Naive thymus-derived CD4-positive, alpha-beta T cell (primary cell): ENCODE data around the gene KRTAP10-1. TPM values are rescaled to one million over a fixed set of nuclear protein-coding genes. Genes with fewer than 3 reads are reported as not detected.

Experiments used
- ATAC-seq: fragments of 150-1000 bp; cut with Tn5 transposase; 2 replicates; pipeline ENCODE4 v1.10.0; 2021; ENCODE audit warnings: mild to moderate bottlenecking, moderate library complexity
- CTCF ChIA-PET: fragments of 350-600 bp; sonication (Branson Sonifier 250); formaldehyde crosslinking; loops from one replicate; lab custom pipeline; 2021; ENCODE audit warnings: antibody characterized with exemption; lab: Charles Lee
- POLR2A ChIA-PET: fragments of 350-600 bp; sonication (Branson Sonifier 250); formaldehyde crosslinking; loops from one replicate; lab custom pipeline; 2021; ENCODE audit warnings: antibody characterized with exemption, inconsistent platforms; lab: Charles Lee
- DNase-seq, 9 donors: peaks; one replicate each; pipeline versions ENCODE4 v3.0.0 to v3.0.0-alpha.2; 2020 to 2022; ENCODE audit warnings: mixed read lengths in 1 of 9
- H3K27ac ChIP-seq: one replicate; pipeline ENCODE4 v1.7.0; 2013; ENCODE audit warnings: mild to moderate bottlenecking, low read depth, low read length, moderate library complexity
- H3K27me3 ChIP-seq, 2 donors: one replicate each; pipeline ENCODE4 v1.7.0; 2013; ENCODE audit warnings: low read length in 2 of 2, mild to moderate bottlenecking in 2 of 2, moderate library complexity in 2 of 2; ENCODE audit not compliant: control insufficient read depth in 2 of 2, insufficient read depth in 2 of 2
- H3K36me3 ChIP-seq, 3 experiments: 1 replicate in 2 of 3; 2 replicates in 1 of 3; pipeline ENCODE4 v1.7.0; 2013; ENCODE audit warnings: low read length in 3 of 3, mild to moderate bottlenecking in 3 of 3, moderate library complexity in 1 of 3; ENCODE audit not compliant: insufficient read depth in 3 of 3, control insufficient read depth in 2 of 3
- H3K4me1 ChIP-seq, 2 donors: one replicate each; pipeline ENCODE4 v1.7.0; 2013; ENCODE audit warnings: low read length in 2 of 2, mild to moderate bottlenecking in 2 of 2, moderate library complexity in 1 of 2; ENCODE audit not compliant: control insufficient read depth in 2 of 2, insufficient read depth in 2 of 2
- H3K4me3 ChIP-seq: 2 replicates; pipeline ENCODE4 v1.7.0; 2013; ENCODE audit warnings: mild to moderate bottlenecking, low read length
- H3K9me3 ChIP-seq, 3 experiments: 1 replicate in 2 of 3; 2 replicates in 1 of 3; pipeline ENCODE4 v1.7.0; 2013; ENCODE audit warnings: low read length in 3 of 3; ENCODE audit not compliant: control insufficient read depth in 2 of 3
- H3K27ac Mint-ChIP-seq, 9 donors: one replicate each; pipeline ENCODE4 v1.8.0; 2020 to 2022; ENCODE audit warnings: mixed read lengths in 9 of 9, mild to moderate bottlenecking in 8 of 9, moderate library complexity in 5 of 9, inconsistent platforms in 2 of 9
- H3K27me3 Mint-ChIP-seq, 5 donors: one replicate each; pipeline ENCODE4 v1.8.0; 2021 to 2022; ENCODE audit warnings: mixed read lengths in 5 of 5, mild to moderate bottlenecking in 1 of 5
- H3K36me3 Mint-ChIP-seq, 5 donors: one replicate each; pipeline ENCODE4 v1.8.0; 2020 to 2022; ENCODE audit warnings: mixed read lengths in 5 of 5, mild to moderate bottlenecking in 3 of 5, inconsistent platforms in 1 of 5
- H3K4me1 Mint-ChIP-seq, 7 donors: one replicate each; pipeline ENCODE4 v1.8.0; 2020 to 2022; ENCODE audit warnings: mixed read lengths in 7 of 7, mild to moderate bottlenecking in 3 of 7, inconsistent platforms in 1 of 7
- H3K4me3 Mint-ChIP-seq, 10 donors: one replicate each; pipeline ENCODE4 v1.8.0; 2020 to 2022; ENCODE audit warnings: mild to moderate bottlenecking in 10 of 10, mixed read lengths in 10 of 10, moderate library complexity in 6 of 10, inconsistent platforms in 2 of 10
- H3K9me3 Mint-ChIP-seq, 11 donors: one replicate each; pipeline ENCODE4 v1.8.0; 2020 to 2022; ENCODE audit warnings: mixed read lengths in 11 of 11, mild to moderate bottlenecking in 4 of 11, inconsistent platforms in 1 of 11, moderate library complexity in 1 of 11
- intact Hi-C, 2 donors: fragments of 100-400 bp; cut with micrococcal nuclease; formaldehyde crosslinking; loops; one replicate each; pipeline ENCODE4 v1.15.1; 2023
- polyA plus RNA-seq, 2 donors: library from polyadenylated mRNA; unstranded; fragments of 300-500 nt; fragmentation: Illumina TruSeq; gene quantifications; one replicate each; pipeline ENCODE4 v1.2.3, GENCODE V29; 2021
- total RNA-seq, 6 experiments: library from RNA in 5 of 6; stranded (reverse) in 5 of 6; gene quantifications; 1 replicate in 5 of 6; 2 replicates in 1 of 6; pipeline ENCODE4 v1.2.3 and lab custom pipeline; 2021 to 2026

Gene KRTAP10-1
- total and polyA plus RNA-seq, 7 experiments from 2014 or later = not detected

- H3K4me1 Mint-ChIP-seq = peaks cover 0 to 14% (median 3%) of the 10 kb centered on the region in 7 donors
- peak overlapping the region in 2 of 9 donors; percentile 16 to 57 for H3K27ac Mint-ChIP-seq
- intact Hi-C loops = no loop called here
- H3K27me3 Mint-ChIP-seq = no peaks in the 10 kb centered on the region
- peaks cover 0 to under 1% of the 10 kb centered on the region in 2 donors for H3K4me1 ChIP-seq
- DNase-seq (no peak), ATAC-seq (no peak)
- no peak overlapping the region for H3K4me3 ChIP-seq
- H3K27me3 ChIP-seq = no peaks in the 10 kb centered on the region
- no peaks in the 10 kb centered on the region for H3K36me3 Mint-ChIP-seq
- H3K36me3 ChIP-seq = no peaks in the 10 kb centered on the region
- ChIA-PET CTCF (interaction anchor here (1.0 to 9.1 kb wide), 2 partner anchors 225 to 411 kb away, joined by 3 to 111 read pairs; no protein-coding TSS in a partner anchor), POLR2A (no interaction called here)
- H3K4me3 Mint-ChIP-seq = no peak overlapping the region
- no peak overlapping the region for H3K27ac ChIP-seq
- H3K9me3 ChIP-seq = no peaks in the 10 kb centered on the region
- H3K9me3 Mint-ChIP-seq = peaks cover 0 to 1% (median 0%) of the 10 kb centered on the region in 11 donors
These were observed 23.7 kb downstream of the KRTAP10-1 start for GRCh38 chr21:44516342-44516741.

GRCh38 chr21:44515359-44516165 lies 24.4 kb downstream of the KRTAP10-1 start:
- H3K27ac Mint-ChIP-seq = peak overlapping the region in 1 of 9 donors; percentile 60
- Histone ChIP-seq H3K9me3 (no peaks in the 10 kb centered on the region), H3K27ac (no peak overlapping the region), H3K4me3 (no peak overlapping the region), H3K27me3 (no peaks in the 10 kb centered on the region), H3K36me3 (no peaks in the 10 kb centered on the region), H3K4me1 (peaks cover 6 to 8% of the 10 kb centered on the region in 2 donors)
- DNase-seq (no peak), ATAC-seq (no peak)
- ChIA-PET POLR2A (interaction anchor here (1.0 kb wide), 1 partner anchor 275 kb away, joined by 3 read pairs; no protein-coding TSS in a partner anchor), CTCF (interaction anchor here (1.0 to 9.1 kb wide), 3 partner anchors 226 to 411 kb away, joined by 3 to 111 read pairs (median 5); no protein-coding TSS in a partner anchor)
- H3K9me3 Mint-ChIP-seq = peaks cover 0 to 1% (median 0%) of the 10 kb centered on the region in 11 donors
- H3K4me3 Mint-ChIP-seq = no peak overlapping the region
- intact Hi-C loops = no loop called here
- H3K27me3 Mint-ChIP-seq = no peaks in the 10 kb centered on the region
- H3K4me1 Mint-ChIP-seq = peaks cover 0 to 14% (median 3%) of the 10 kb centered on the region in 7 donors
- H3K36me3 Mint-ChIP-seq = no peaks in the 10 kb centered on the region

GRCh38 chr21:44514746-44515358 lies 25.1 kb downstream of the KRTAP10-1 start:
- CTCF ChIA-PET = interaction anchor here (1.7 to 9.1 kb wide), 2 partner anchors 227 to 279 kb away, joined by 5 to 111 read pairs; no protein-coding TSS in a partner anchor
- Mint-ChIP-seq H3K27ac (peak overlapping the region in 3 of 9 donors; percentile 24 to 68 (median 60)), H3K4me1 (peaks cover 0 to 14% (median 3%) of the 10 kb centered on the region in 7 donors), H3K36me3 (no peaks in the 10 kb centered on the region), H3K9me3 (peaks cover 0 to 1% (median 0%) of the 10 kb centered on the region in 11 donors), H3K4me3 (no peak overlapping the region), H3K27me3 (no peaks in the 10 kb centered on the region)
- Histone ChIP-seq H3K9me3 (no peaks in the 10 kb centered on the region), H3K4me3 (no peak overlapping the region), H3K4me1 (peaks cover 7 to 13% of the 10 kb centered on the region in 2 donors), H3K27ac (no peak overlapping the region), H3K36me3 (no peaks in the 10 kb centered on the region), H3K27me3 (no peaks in the 10 kb centered on the region)
- intact Hi-C loops = loop anchor here in 1 of 2 donors (5.0 kb wide), 2 partner anchors 32 to 412 kb away; no protein-coding TSS in a partner anchor
- no peak for DNase-seq
- POLR2A ChIA-PET = interaction anchor here (1.0 kb wide), 1 partner anchor 275 kb away, joined by 3 read pairs; no protein-coding TSS in a partner anchor
- ATAC-seq = no peak

GRCh38 chr21:44514218-44514520 lies 25.8 kb downstream of the KRTAP10-1 start:
- Histone ChIP-seq H3K27ac (no peak overlapping the region), H3K4me1 (peaks cover 7 to 13% of the 10 kb centered on the region in 2 donors), H3K9me3 (no peaks in the 10 kb centered on the region), H3K36me3 (no peaks in the 10 kb centered on the region), H3K27me3 (no peaks in the 10 kb centered on the region), H3K4me3 (no peak overlapping the region)
- Mint-ChIP-seq H3K4me1 (peaks cover 0 to 14% (median 3%) of the 10 kb centered on the region in 7 donors), H3K36me3 (no peaks in the 10 kb centered on the region), H3K27me3 (no peaks in the 10 kb centered on the region), H3K9me3 (peaks cover 0 to 1% (median 0%) of the 10 kb centered on the region in 11 donors), H3K4me3 (no peak overlapping the region), H3K27ac (no peak overlapping the region)
- intact Hi-C loops = loop anchor here in 1 of 2 donors (5.0 kb wide), 2 partner anchors 33 to 413 kb away; no protein-coding TSS in a partner anchor
- ChIA-PET POLR2A (no interaction called here), CTCF (interaction anchor here (6.9 to 9.1 kb wide), 2 partner anchors 227 to 280 kb away, joined by 68 to 111 read pairs; no protein-coding TSS in a partner anchor)
- ATAC-seq = no peak
- no peak for DNase-seq

GRCh38 chr21:44513389-44514217 lies 26.4 kb downstream of the KRTAP10-1 start:
- Mint-ChIP-seq H3K4me3 (no peak overlapping the region), H3K27ac (no peak overlapping the region), H3K9me3 (peaks cover 0 to 1% (median 0%) of the 10 kb centered on the region in 11 donors), H3K36me3 (no peaks in the 10 kb centered on the region), H3K4me1 (peaks cover 0 to 14% (median 3%) of the 10 kb centered on the region in 7 donors), H3K27me3 (no peaks in the 10 kb centered on the region)
- ChIA-PET CTCF (interaction anchor here (1.1 to 9.1 kb wide), 3 partner anchors 105 to 281 kb away, joined by 3 to 111 read pairs (median 68); no protein-coding TSS in a partner anchor), POLR2A (no interaction called here)
- Histone ChIP-seq H3K36me3 (no peaks in the 10 kb centered on the region), H3K4me1 (peaks cover 7 to 13% of the 10 kb centered on the region in 2 donors), H3K9me3 (no peaks in the 10 kb centered on the region), H3K27ac (no peak overlapping the region), H3K27me3 (no peaks in the 10 kb centered on the region), H3K4me3 (no peak overlapping the region)
- intact Hi-C loops = loop anchor here in 1 of 2 donors (5.0 kb wide), 2 partner anchors 34 to 414 kb away; no protein-coding TSS in a partner anchor
- no peak for DNase-seq
- no peak for ATAC-seq
